Smooth muscle cell (in vitro differentiated cells): Measurements from ENCODE around the gene ADAMTS7. TPM values are rescaled to one million over a fixed set of nuclear protein-coding genes. Genes with fewer than 3 reads are reported as not detected.
"Not testable (repeated sequence)": the region's sequence is repeated elsewhere in the genome, so short reads cannot be mapped to it uniquely, and the experiment has no call there.

Experiments
- DNase-seq: peaks from one replicate; lab custom pipeline; 2025; ENCODE audit not compliant: unreplicated experiment; lab: John Stamatoyannopoulos, UW
- H2AFZ ChIP-seq: fragments of 200-600 bp; sonication (generic); 2 replicates; pipeline ENCODE4 v1.6.0; 2016; ENCODE audit warnings: antibody characterized with exemption, low read depth, mild to moderate bottlenecking
- H3F3A ChIP-seq: fragments of 200-600 bp; sonication (generic); 2 replicates; pipeline ENCODE4 v1.6.0; 2017; ENCODE audit warnings: antibody characterized with exemption, low read depth
- H3K27ac ChIP-seq: fragments of 200-600 bp; sonication (generic); 2 replicates; pipeline ENCODE4 v1.5.1; 2016; ENCODE audit warnings: low read depth, mild to moderate bottlenecking
- H3K27me3 ChIP-seq: fragments of 200-600 bp; sonication (generic); 2 replicates; pipeline ENCODE4 v1.6.1; 2016; ENCODE audit warnings: low read depth, mild to moderate bottlenecking
- H3K36me3 ChIP-seq: fragments of 200-600 bp; sonication (generic); 2 replicates; pipeline ENCODE4 v1.5.1; 2016; ENCODE audit warnings: low read depth
- H3K4me1 ChIP-seq: fragments of 200-600 bp; sonication (generic); 2 replicates; pipeline ENCODE4 v1.5.1; 2016; ENCODE audit warnings: low read depth
- H3K4me2 ChIP-seq: fragments of 200-600 bp; sonication (generic); 2 replicates; pipeline ENCODE4 v1.6.0; 2016; ENCODE audit warnings: mild to moderate bottlenecking
- H3K4me3 ChIP-seq: fragments of 200-600 bp; sonication (generic); 2 replicates; pipeline ENCODE4 v1.5.1; 2016; ENCODE audit warnings: mild to moderate bottlenecking
- H3K79me2 ChIP-seq: fragments of 200-600 bp; sonication (generic); 2 replicates; pipeline ENCODE4 v1.6.0; 2016; ENCODE audit warnings: low read depth, mild to moderate bottlenecking
- H3K9ac ChIP-seq: fragments of 200-600 bp; sonication (generic); 2 replicates; pipeline ENCODE4 v1.6.0; 2016; ENCODE audit warnings: low read depth
- H3K9me3 ChIP-seq: fragments of 200-600 bp; sonication (generic); replicated peaks from 2 replicates; pipeline ENCODE4 v1.5.1; 2016; ENCODE audit warnings: low read depth
- H4K20me1 ChIP-seq: fragments of 200-600 bp; sonication (generic); 2 replicates; pipeline ENCODE4 v1.6.0; 2016; ENCODE audit warnings: low read depth
- WGBS: methylation state at CpG from one replicate; pipeline ENCODE4 v1.1.7; 2016; ENCODE audit warnings: low lambda C conversion rate; 5-methylcytosine and 5-hydroxymethylcytosine counted together
- polyA plus RNA-seq: library from polyadenylated mRNA; unstranded; fragments of >200 nt; fragmentation: Nextera tagmentation; extraction: Ambion mirVana; gene quantifications from 2 replicates; pipeline ENCODE4 v1.2.1, GENCODE V29; 2016
- total RNA-seq: library from RNA; depleted of rRNA; stranded (reverse); fragments of >200 nt; gene quantifications from 2 replicates; pipeline ENCODE4 v1.2.3, GENCODE V29; 2014
- TF ChIP-seq, protein P1 (sequence below): fragments of 200-600 bp; sonication (generic); IDR thresholded peaks from 2 replicates; pipeline ENCODE4 v1.5.1; 2017; ENCODE audit warnings: borderline replicate concordance, mild to moderate bottlenecking, antibody characterized with exemption; ENCODE audit not compliant: insufficient read depth, poor library complexity, severe bottlenecking

ADAMTS7 gene
- total and polyA plus RNA-seq, 2 experiments from 2014 or later = 11.0 to 11.2 TPM

DNA sequence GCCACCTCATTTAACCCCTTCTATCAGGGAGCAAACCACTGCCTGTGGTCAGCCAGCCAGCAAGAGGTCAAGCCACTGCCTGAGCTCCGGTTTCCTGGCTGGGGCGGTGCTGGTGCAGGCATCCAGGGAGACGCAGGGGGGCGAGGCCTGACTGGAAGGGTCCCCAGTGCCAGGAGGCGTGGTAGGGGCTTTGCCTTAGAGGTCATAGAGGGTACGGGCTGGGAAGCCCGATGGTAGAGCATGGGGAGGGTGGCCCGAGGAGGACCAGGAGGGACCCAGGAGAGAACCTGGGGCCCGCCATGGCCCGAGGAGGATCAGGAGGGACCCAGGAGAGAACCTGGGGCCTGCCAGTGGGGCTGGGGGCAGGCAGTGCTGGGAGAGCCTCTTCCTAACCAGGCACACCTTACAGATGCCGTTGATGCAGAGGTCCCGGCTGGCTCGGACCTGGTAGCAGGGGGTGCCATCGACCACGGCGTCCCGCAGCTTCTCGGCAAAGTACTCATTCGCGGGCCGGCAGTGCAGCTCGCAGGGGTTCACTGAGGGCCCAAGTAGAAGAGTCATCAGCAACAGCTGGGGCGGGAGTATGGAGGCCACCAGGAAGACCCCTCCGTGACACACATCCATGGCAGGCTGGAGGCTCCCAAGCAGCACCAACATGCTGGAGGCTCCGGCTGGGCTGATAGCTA is 37.4 kb downstream of the ADAMTS7 start:
- H3K79me2 ChIP-seq, H3K27me3 ChIP-seq, H3K36me3 ChIP-seq, H3K4me2 ChIP-seq, H3K9ac ChIP-seq, H3F3A ChIP-seq, H3K4me1 ChIP-seq, H4K20me1 ChIP-seq, DNase-seq, H3K9me3 ChIP-seq, H3K27ac ChIP-seq, H3K4me3 ChIP-seq, H2AFZ ChIP-seq: not testable (repeated sequence)
- 91% methylated on average over 13 of the region's 25 CpGs for WGBS

DNA sequence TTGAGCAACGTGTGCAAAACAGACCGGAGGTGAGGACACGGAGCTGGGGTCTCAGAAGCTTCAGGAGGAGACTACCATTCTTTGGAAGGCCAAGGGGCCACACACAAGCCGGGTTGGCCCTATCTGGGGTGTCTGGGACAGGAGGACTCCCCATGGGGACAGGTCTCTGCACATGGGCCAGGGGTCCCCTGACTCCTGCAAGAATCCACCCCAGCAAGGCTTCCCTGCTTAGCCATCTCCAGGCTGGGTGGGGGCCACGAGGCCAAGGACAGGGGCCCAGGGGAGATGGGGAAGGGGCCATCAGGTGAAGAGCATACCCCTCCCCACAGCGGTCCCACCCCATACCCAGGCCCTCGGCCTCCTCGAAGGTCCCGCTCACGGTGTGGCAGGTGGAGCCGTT is 38.5 kb downstream of the ADAMTS7 start:
- 94% methylated on average over 4 of the region's 11 CpGs for WGBS
- Histone ChIP-seq H3K4me2 (no peak overlapping the region), H3K27me3 (no peaks in the 10 kb centered on the region)

GRCh38 chr15:78771436-78772000 is 39.7 kb downstream of the ADAMTS7 start:
- H3F3A ChIP-seq, H3K27me3 ChIP-seq, H3K27ac ChIP-seq, H3K4me3 ChIP-seq, H3K36me3 ChIP-seq, H3K4me1 ChIP-seq, H3K79me2 ChIP-seq, H2AFZ ChIP-seq, DNase-seq, H3K4me2 ChIP-seq, H3K9ac ChIP-seq, H4K20me1 ChIP-seq, H3K9me3 ChIP-seq: not testable (repeated sequence)
- WGBS = 95% methylated on average over 23 of the region's 23 CpGs

More for the DNA sequence above, 38.5 kb downstream of the ADAMTS7 start:
- TF ChIP-seq, protein P1, sequence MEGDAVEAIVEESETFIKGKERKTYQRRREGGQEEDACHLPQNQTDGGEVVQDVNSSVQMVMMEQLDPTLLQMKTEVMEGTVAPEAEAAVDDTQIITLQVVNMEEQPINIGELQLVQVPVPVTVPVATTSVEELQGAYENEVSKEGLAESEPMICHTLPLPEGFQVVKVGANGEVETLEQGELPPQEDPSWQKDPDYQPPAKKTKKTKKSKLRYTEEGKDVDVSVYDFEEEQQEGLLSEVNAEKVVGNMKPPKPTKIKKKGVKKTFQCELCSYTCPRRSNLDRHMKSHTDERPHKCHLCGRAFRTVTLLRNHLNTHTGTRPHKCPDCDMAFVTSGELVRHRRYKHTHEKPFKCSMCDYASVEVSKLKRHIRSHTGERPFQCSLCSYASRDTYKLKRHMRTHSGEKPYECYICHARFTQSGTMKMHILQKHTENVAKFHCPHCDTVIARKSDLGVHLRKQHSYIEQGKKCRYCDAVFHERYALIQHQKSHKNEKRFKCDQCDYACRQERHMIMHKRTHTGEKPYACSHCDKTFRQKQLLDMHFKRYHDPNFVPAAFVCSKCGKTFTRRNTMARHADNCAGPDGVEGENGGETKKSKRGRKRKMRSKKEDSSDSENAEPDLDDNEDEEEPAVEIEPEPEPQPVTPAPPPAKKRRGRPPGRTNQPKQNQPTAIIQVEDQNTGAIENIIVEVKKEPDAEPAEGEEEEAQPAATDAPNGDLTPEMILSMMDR = no peak
- DNase-seq = no peak
- no peak overlapping the region for H3K4me3 ChIP-seq
- H2AFZ ChIP-seq = no peak overlapping the region
- no peaks in the 10 kb centered on the region for H3K36me3 ChIP-seq
- no peak overlapping the region for H3K27ac ChIP-seq
- H3F3A ChIP-seq = no peaks in the 10 kb centered on the region
- H3K4me1 ChIP-seq = no peaks in the 10 kb centered on the region
- no peaks in the 10 kb centered on the region for H4K20me1 ChIP-seq
- no peak overlapping the region for H3K9ac ChIP-seq
- H3K79me2 ChIP-seq = no peaks in the 10 kb centered on the region
- H3K9me3 ChIP-seq = no peaks in the 10 kb centered on the region

GRCh38 chr15:78771020-78771419 is 40.2 kb downstream of the ADAMTS7 start:
- WGBS = 94% methylated on average over 9 of the region's 9 CpGs
- not testable (repeated sequence) for H3K9me3 ChIP-seq, H3K4me3 ChIP-seq, H3K36me3 ChIP-seq, H3K79me2 ChIP-seq, H3K4me1 ChIP-seq, DNase-seq, H2AFZ ChIP-seq, H3K4me2 ChIP-seq, H3K27me3 ChIP-seq, H3K27ac ChIP-seq, H3F3A ChIP-seq, H4K20me1 ChIP-seq, H3K9ac ChIP-seq

DNA sequence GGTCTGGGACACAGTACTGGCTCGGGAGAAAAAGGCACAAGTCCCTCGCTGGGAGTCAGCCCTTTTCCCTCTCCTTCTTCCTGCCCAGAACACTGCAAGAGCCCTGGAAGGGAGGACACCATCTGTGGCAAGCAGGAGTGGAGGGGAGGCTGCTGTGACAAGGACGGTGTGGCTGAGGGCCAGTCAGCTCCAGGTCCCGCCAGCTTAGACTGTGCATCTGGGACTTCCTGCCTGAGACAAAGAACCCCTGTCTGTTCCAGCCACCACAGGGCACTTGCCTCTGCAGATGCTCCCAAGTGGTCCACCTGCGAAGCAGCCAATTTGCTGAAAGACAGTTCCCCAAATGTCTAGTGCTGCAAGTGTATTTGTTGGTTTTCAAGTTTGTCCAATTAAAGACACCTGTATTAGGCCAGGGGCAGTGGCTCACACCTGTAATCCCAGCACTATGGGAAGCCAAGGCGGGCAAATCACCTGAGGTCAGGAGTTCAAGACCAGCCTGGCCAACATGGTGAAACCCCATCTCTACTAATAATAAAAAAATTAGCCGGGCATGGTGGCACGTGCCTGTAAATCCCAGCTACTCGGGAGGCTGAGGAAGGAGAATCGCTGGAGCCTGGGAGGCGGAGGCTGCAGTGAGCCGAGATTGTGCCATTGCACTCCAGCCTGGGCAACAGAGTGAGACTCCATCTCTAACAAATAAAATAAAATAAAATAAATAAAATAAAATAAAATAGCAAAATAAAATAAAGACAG is 41.6 kb downstream of the ADAMTS7 start:
- not testable (repeated sequence) for H3K9me3 ChIP-seq, H3K27me3 ChIP-seq, H3K79me2 ChIP-seq, H4K20me1 ChIP-seq, H3K9ac ChIP-seq, H3K36me3 ChIP-seq, H3K4me2 ChIP-seq, H2AFZ ChIP-seq, H3K4me3 ChIP-seq, DNase-seq, H3K4me1 ChIP-seq, H3F3A ChIP-seq, H3K27ac ChIP-seq
- 92% methylated on average over 12 of the region's 12 CpGs for WGBS
